SJSA1 (cell line): ENCODE measurements around the gene WDR88. TPM values are rescaled to one million over a fixed set of nuclear protein-coding genes. Genes with fewer than 3 reads are reported as not detected.

Source experiments
- DNase-seq, 2 experiments: peaks; one replicate each; pipeline ENCODE4 v3.0.0-alpha.2; 2015 to 2020; ENCODE audit warnings: low spot score in 2 of 2, low read depth in 1 of 2
- H3K27ac ChIP-seq: fragments of 250-450 bp; sonication (Bioruptor Pico); 2 replicates; pipeline ENCODE4 v1.5.1; 2020; ENCODE audit warnings: mild to moderate bottlenecking, moderate library complexity
- H3K27me3 ChIP-seq: fragments of 250-450 bp; sonication (Bioruptor Pico); replicated peaks from 2 replicates; pipeline ENCODE4 v1.5.1; 2020; ENCODE audit warnings: mild to moderate bottlenecking, moderate library complexity
- H3K36me3 ChIP-seq: fragments of 250-450 bp; sonication (Bioruptor Pico); 2 replicates; pipeline ENCODE4 v1.5.1; 2020; ENCODE audit warnings: mild to moderate bottlenecking
- H3K4me1 ChIP-seq: fragments of 250-450 bp; sonication (Bioruptor Pico); replicated peaks from 2 replicates; pipeline ENCODE4 v1.6.1; 2021; ENCODE audit warnings: mild to moderate bottlenecking
- H3K4me3 ChIP-seq: fragments of 250-450 bp; sonication (Bioruptor Pico); 2 replicates; pipeline ENCODE4 v1.5.1; 2020; ENCODE audit warnings: mild to moderate bottlenecking
- H3K9me3 ChIP-seq: fragments of 250-450 bp; sonication (Bioruptor Pico); replicated peaks from 2 replicates; pipeline ENCODE4 v1.5.1; 2020; ENCODE audit warnings: mild to moderate bottlenecking
- total RNA-seq: library from RNA; depleted of rRNA; stranded (reverse); fragments of >200 nt; shearing (Covaris generic); gene quantifications from 2 replicates; pipeline ENCODE4 v1.2.3, GENCODE V29; 2014

Gene WDR88
- total RNA-seq, 1 experiment from 2014 or later = not detected

DNA sequence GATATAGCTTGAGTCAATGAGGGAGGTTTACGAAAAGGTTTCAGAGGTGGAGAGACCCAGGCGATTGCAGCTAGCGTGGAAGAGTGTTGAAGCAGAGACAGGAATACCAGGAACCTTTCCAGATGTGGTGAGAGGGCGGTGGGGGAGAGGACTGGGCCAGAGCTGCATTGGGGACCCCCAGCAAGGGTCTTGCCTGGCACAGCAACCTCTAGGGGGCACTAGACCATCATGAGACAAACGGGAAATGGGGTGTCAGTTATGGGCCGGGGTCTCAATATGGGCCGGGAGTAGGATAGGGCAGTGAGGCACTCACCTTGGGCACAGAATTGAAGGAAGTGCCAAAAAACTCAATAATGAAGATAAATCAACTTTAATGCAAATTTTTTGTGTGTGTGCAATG is 60.1 kb downstream of the WDR88 start:
- Histone ChIP-seq H3K36me3 (no peaks in the 10 kb centered on the region), H3K4me1 (peaks cover 8% of the 10 kb centered on the region), H3K4me3 (no peak overlapping the region), H3K9me3 (no peaks in the 10 kb centered on the region), H3K27me3 (peaks cover 45% of the 10 kb centered on the region), H3K27ac (no peak overlapping the region)
- DNase-seq = no peak

DNA sequence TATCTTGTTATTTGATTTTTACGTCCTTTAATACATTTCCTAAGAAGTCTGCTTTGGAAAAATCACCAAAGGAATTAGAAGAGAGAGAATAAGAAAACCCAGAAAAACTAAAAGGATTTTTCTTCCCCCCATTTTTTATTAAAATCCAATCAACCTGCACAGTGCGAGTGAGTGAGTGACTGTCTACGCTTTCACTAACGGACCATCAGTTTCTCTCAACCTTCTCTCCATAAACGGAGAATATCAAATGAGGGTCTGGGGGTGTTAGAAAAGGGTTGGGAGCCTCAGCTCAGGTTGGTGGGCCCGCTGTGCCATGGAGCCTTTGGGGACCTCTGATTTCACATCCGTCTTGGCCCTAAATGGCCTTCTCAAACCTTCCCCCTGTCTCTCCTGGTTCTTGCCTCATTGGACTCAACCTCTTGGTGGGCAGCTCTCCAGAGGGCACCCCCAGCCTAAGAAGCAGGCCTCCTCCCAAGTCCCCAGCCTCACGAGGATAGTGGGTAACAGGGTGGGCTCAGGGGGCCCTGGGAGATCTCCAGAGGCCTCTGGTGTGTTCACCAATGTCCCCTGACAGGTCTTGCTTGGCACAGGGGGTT is 61.5 kb downstream of the WDR88 start:
- no peak overlapping the region for H3K27ac ChIP-seq
- H3K9me3 ChIP-seq = no peaks in the 10 kb centered on the region
- H3K4me3 ChIP-seq = no peak overlapping the region

DNA sequence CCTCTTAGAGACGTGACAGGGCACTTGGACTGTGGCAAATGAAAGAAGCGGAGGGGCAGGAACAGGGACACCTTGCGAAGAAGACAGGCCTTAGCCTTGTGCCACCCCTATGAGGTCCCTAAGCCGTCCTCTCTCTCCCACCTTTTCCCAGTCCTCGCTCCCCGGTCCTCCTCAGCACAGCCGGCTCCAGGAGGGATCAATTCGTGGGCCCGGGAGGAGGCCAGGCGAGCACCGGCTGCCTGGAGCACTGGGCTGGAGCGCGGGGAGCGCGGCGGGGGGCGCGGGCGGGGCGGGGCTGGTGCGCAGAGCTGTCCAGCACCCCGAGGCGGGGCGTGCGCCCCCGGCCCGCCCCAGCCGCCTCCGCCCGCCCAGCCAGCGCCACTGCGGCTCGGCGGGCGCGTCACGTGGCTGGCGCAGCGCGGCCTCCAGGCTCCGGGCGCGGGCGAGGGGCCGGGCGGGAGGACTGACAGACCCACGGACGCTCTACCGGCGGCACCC is 62.0 kb downstream of the WDR88 start, which contains the start of gene LRP3:
Gene LRP3, plus strand, starts transcription at position 466 of the 498 bp plus-strand sequence. CDS start 456 bp downstream, outside the sequence.
- no peak for DNase-seq
- Histone ChIP-seq H3K27ac (no peak within 1 kb of the TSS), H3K9me3 (no peaks in the 10 kb centered on the region), H3K4me1 (peaks cover 8% of the 10 kb centered on the region), H3K27me3 (peaks cover 48% of the 10 kb centered on the region), H3K36me3 (no peaks in the 10 kb centered on the region), H3K4me3 (peak within 1 kb of the TSS; percentile 32)

More for the DNA sequence above, 61.5 kb downstream of the WDR88 start:
- no peaks in the 10 kb centered on the region for H3K36me3 ChIP-seq
- DNase-seq = no peak
- H3K4me1 ChIP-seq = peaks cover 8% of the 10 kb centered on the region
- peaks cover 46% of the 10 kb centered on the region for H3K27me3 ChIP-seq

DNA sequence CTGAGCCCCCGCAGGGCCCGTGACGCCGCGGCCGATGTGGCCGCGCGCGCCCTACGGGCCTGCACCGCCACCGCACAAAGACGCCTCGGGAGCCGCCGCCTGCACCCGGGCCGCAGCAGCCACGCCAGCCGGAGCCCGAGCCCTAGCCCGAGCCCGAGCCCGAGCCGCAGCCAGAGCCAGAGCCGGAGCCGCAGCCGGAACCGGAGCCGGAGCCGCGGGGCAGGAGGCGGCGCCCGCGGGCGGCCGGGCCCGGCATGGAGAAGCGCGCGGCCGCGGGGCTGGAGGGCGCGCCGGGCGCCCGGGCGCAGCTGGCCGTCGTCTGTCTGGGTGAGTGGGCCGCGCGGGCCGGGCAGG is 62.6 kb downstream of the WDR88 start:
- no peak for DNase-seq
- no peak overlapping the region for H3K27ac ChIP-seq
- peaks cover 46% of the 10 kb centered on the region for H3K27me3 ChIP-seq

DNA sequence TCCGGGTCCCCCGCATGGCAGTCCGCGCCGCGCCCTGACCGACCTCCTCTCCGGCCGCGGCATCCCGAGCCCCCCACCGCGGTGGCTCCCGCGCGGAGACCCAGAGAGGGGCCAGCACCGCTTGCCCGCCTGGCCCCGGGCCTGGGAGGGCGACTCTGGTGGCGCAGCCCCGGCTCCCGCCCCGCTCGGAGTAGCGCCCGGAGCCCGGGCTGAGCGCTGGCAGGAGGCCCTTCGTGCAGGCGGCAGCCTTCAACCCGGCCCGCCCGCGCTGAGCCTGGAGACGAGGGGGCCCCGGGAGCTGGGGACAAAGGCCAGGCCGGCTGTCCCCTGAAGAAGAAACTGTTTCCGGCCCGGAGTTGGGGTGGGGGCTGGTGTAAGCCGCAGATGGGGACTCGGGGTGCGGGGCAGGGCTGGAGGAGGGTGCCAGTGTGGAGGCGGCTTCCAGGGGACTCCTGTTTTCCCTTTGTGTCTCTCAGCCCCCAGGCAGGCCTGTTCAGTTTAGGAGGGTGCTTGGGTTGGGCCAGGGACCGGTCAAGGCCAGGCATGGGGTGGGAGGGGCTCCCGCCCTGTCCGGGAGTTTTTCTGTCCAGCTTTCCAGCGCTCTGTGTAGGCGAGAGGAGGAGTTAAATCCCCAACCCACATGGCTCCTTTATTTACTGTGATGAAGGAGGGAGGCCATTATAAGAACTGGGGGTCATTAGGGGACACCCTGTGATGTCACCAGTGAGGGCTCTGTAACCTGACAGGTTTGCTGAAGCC is 63.2 kb downstream of the WDR88 start:
- H3K27ac ChIP-seq = no peak overlapping the region
- no peak for DNase-seq

More for the DNA sequence above, 62.6 kb downstream of the WDR88 start:
- Histone ChIP-seq H3K4me1 (peaks cover 8% of the 10 kb centered on the region), H3K4me3 (peak overlapping the region; percentile 32), H3K36me3 (no peaks in the 10 kb centered on the region), H3K9me3 (no peaks in the 10 kb centered on the region)

DNA sequence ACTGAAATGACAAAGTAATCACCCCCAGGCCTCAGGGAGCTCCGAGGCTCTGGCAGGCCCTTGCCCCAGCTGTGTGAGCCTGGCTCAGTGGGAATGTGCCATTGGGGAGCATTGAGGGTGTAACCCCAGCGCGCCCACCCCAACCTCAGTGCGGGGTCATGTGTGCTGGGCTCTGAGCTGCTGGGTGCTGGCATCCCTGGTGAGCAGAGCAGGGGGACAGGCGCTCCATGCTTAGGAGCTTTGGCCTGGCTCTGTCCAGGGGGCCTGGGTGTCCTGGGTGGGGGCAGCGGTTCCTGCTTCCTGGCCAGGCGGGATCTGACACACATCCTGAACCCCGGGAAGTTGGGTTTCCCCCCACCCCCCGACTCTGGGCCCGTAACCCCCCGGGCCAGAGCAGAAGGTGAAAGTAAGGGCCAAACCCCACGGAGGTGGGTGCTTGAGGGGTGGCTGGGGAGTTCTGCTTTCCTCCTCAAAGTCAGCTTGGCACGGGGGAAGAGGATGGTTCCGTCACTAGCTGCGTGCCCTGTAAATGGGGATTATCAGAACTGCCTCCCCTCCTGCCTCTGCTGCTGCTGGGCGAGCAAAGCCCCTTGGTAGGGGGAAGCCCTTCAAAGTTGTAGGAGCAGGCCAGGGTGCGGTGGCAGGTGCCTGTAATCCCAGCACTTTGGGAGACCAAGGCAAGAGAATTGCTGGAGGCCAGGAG is 63.9 kb downstream of the WDR88 start:
- no peaks in the 10 kb centered on the region for H3K36me3 ChIP-seq
- no peak overlapping the region for H3K4me3 ChIP-seq
- no peak for DNase-seq
- peaks cover 37% of the 10 kb centered on the region for H3K27me3 ChIP-seq
- peaks cover 8% of the 10 kb centered on the region for H3K4me1 ChIP-seq
- no peaks in the 10 kb centered on the region for H3K9me3 ChIP-seq
- H3K27ac ChIP-seq = no peak overlapping the region

More for the DNA sequence above, 63.2 kb downstream of the WDR88 start:
- Histone ChIP-seq H3K27me3 (peaks cover 42% of the 10 kb centered on the region), H3K4me1 (peaks cover 8% of the 10 kb centered on the region), H3K36me3 (no peaks in the 10 kb centered on the region), H3K4me3 (peak overlapping the region; percentile 32), H3K9me3 (no peaks in the 10 kb centered on the region)

DNA sequence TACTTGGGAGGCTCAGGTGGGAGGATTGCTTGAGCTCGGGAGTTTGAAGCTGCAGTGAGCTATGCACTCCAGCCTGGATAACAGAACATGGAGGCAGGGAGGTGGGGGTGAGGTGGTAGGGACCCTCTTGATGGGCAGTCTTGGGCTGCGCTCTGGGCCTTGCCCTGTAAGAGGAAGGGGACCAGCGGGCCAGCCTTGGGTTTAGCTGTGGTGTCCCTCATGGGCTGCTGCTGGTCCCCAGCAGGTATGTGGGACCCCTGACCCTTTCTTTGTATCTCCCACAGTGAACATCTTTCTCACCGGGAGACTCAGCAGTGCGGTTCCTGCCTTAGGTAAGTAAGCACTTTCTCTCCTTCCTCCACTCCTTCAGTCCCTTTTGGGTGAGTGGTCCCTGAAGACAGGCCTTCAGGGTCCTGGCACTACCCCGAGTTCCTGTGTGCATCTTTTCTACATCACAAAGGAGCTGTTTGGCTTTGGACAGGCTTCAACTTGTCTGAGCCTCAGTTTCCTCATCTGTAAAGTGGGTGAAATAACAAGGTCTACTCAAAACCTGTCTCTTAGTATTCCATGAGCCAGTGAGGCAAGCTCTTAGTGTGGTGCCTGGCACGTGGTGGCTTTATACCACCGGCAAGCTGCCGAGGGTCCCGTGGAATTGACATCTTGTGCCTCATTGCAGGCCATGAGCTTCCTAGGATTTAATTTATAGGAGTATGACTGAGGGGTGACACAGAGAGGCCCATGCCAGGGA is 64.7 kb downstream of the WDR88 start:
- peaks cover 37% of the 10 kb centered on the region for H3K27me3 ChIP-seq
- DNase-seq = no peak
- H3K4me3 ChIP-seq = no peak overlapping the region
- no peak overlapping the region for H3K27ac ChIP-seq
- no peaks in the 10 kb centered on the region for H3K36me3 ChIP-seq
- peaks cover 8% of the 10 kb centered on the region for H3K4me1 ChIP-seq
- no peaks in the 10 kb centered on the region for H3K9me3 ChIP-seq

DNA sequence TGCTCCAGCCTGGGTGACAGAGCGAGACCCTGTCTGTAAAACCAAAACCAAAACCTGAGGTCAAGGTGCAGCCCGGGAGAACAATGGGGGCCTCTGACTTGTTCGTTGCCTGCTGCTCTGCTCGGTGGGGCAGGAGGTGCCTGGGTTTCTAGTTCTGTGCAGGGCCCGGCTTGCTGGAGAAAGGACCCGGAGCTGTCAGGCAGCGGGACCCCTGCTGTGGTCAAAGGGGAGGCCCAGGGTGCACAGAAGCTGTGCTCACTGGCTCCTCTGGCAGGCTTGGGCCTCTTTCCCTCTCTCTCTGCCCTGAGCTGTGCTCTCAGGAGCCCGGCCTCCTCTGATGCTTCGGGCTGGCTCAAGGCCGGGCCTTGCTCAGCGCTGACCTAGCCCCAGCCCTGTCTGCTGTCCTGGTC is 65.7 kb downstream of the WDR88 start:
- no peaks in the 10 kb centered on the region for H3K36me3 ChIP-seq
- H3K4me1 ChIP-seq = peaks cover 8% of the 10 kb centered on the region
- no peak for DNase-seq
- no peaks in the 10 kb centered on the region for H3K9me3 ChIP-seq
- no peak overlapping the region for H3K4me3 ChIP-seq
- no peak overlapping the region for H3K27ac ChIP-seq
- peaks cover 32% of the 10 kb centered on the region for H3K27me3 ChIP-seq

DNA sequence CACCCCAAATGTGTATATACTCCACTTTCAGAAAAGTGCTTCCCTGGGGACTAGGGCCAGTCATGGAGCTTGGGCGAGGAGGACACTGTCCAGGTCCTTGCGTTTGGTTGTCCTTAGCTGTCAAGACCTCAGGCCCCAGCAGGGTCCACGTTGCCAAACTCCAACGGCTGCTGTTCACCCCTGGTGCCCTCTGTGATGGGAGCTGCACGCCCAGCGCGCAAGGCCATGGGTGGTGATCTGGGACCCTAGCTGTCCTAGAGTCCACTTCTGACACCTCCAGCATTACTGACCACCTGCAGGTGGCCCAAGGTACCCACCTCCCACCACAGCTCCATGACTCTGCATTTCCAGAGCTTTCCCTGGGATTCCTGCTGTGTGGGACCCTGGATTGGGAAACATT is 66.3 kb downstream of the WDR88 start:
- no peaks in the 10 kb centered on the region for H3K9me3 ChIP-seq
- no peak for DNase-seq
- H3K27ac ChIP-seq = no peak overlapping the region
- H3K36me3 ChIP-seq = no peaks in the 10 kb centered on the region
- H3K4me1 ChIP-seq = peaks cover 8% of the 10 kb centered on the region
- H3K27me3 ChIP-seq = peaks cover 26% of the 10 kb centered on the region
- H3K4me3 ChIP-seq = no peak overlapping the region

DNA sequence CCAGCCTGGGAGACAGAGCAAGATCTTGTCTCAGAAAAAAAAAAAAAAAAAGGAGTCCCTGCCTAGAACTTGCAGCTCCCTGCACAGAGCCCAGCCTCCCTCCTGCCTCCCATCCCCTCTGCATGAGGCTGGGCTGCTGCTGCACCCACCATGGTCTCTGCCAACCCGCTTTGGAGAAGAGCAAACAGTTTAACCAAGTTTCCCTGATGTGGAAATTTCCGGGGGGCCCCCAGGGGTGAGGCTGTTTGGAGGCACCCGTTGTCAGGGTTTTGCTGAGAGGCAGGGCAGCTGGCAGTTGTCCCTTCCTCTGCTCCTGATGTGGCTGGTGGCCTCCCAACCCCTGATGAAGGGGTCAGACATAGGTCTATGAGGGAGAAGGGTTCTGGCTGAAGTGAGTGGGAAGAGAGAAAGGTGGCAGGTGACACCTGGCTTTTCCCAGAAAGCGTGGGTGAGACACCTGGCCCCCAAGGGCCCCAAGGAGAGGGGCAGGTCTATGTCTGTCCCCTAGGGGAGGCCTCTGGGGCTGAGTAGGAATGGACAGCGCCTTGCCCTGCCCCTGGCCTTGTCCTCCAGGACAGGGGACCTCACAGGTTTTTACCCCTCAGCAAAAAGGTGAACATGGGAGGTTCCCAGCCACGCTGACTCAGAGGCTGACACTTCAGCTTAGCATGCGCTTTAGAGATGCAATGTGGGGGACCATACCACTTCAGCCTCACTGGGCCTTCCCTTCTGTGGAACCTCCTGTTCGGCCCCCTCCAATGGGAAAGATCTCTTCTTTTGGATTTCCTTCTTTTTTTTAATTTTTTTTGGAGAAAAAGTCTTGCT is 67.7 kb downstream of the WDR88 start:
- no peak overlapping the region for H3K4me3 ChIP-seq
- H3K36me3 ChIP-seq = no peaks in the 10 kb centered on the region
- H3K27me3 ChIP-seq = peaks cover 19% of the 10 kb centered on the region
- no peak for DNase-seq
- H3K27ac ChIP-seq = no peak overlapping the region
- H3K9me3 ChIP-seq = no peaks in the 10 kb centered on the region
- H3K4me1 ChIP-seq = peaks cover 5% of the 10 kb centered on the region

DNA sequence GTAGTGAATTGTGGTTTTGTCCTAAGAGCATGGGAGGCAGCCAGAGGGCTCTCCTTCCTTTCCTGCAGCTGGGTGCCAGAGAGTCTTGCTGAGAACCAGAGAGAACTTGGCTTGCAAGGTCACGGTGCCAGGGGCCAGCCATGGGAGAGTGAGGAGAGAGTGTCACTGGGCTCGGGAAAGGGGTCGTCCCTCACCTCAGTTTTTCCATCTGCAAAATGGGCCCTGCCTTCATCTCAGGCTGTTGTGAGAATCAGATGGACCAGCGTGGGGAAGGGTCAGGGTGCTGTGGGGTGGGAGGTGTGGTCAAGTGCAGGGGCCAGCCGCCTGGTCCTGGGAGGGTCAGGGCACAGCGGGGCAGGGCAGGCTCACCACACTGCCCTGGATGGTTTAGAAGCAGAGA is 69.6 kb downstream of the WDR88 start:
- Histone ChIP-seq H3K27ac (no peak overlapping the region), H3K36me3 (no peaks in the 10 kb centered on the region), H3K27me3 (0 out of 2 replicates have a peak, but pooled peaks cover 3% of the 10 kb centered on the region), H3K4me1 (no peaks in the 10 kb centered on the region), H3K9me3 (no peaks in the 10 kb centered on the region), H3K4me3 (no peak overlapping the region)
- no peak for DNase-seq

DNA sequence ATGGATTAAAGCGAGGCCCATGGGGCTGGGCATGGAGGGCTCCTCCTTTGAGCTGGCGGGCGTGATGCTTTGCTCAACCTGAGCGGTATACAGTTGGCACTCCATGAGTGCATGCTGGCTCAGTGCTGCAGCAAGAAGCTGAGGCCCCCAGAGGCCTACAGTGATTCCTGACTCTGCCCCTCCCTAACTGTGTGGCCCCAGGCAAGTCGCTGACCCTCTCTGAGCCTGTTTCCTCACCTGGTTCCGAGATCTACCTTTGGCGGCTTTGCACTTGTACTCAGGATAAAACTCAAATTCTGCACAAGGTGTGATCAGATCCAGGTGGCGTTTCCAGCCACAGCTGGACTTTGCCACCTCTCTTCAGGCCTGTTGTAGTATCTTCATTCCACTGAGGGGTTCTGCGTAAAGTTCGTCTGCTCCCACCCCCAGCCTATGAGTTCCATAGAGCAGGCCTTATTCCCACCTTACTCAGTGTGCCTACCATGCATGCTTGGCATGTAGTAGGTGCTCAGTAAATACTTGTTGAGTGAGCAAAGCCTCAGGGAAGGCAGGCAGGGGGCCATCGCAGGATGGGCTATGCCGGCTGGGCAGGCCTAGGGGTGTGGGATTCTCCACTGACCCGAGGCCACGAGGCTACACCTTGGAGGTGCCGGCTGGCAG is 70.1 kb downstream of the WDR88 start:
- no peak overlapping the region for H3K4me3 ChIP-seq
- no peaks in the 10 kb centered on the region for H3K36me3 ChIP-seq
- H3K4me1 ChIP-seq = no peaks in the 10 kb centered on the region
- H3K27me3 ChIP-seq = 0 out of 2 replicates have a peak, but pooled peaks cover 3% of the 10 kb centered on the region
- no peak for DNase-seq
- H3K27ac ChIP-seq = no peak overlapping the region
- no peaks in the 10 kb centered on the region for H3K9me3 ChIP-seq
